ENCODE data around the gene SNN. TPM values are rescaled to one million over a fixed set of nuclear protein-coding genes. Genes with fewer than 3 reads are reported as not detected.

SNN gene
- polyA plus RNA-seq, 1 donor from 2014 or later: 176 TPM

GRCh38 chr16:11620243-11621003 is 47.8 kb upstream of the SNN start:
- no peaks in the 10 kb centered on the region for H3K9me3 ChIP-seq (ENCODE audit: low read length)
- no peaks in the 10 kb centered on the region for H3K9me2 ChIP-seq (ENCODE audit: insufficient read depth, low read length)
- H3K27ac ChIP-seq (ENCODE audit: low read length): no peak overlapping the region
- no peaks in the 10 kb centered on the region for H3K27me3 ChIP-seq (ENCODE audit: insufficient read depth, low read depth, low read length)
- no peaks in the 10 kb centered on the region for H4K20me1 ChIP-seq (ENCODE audit: insufficient read depth)
- H3K36me3 ChIP-seq (ENCODE audit: insufficient read depth, low read length): no peaks in the 10 kb centered on the region
- H3K79me2 ChIP-seq (replicated peaks; ENCODE audit: insufficient read depth, low read length): no peaks in the 10 kb centered on the region
- H2AFZ ChIP-seq (ENCODE audit: low read depth, low read length): no peak overlapping the region
- TF ChIP-seq POLR2AphosphoS5 (IDR thresholded peaks at IDR 0.05) (no peak), SMC3 (conservative IDR thresholded peaks at IDR 0.05; ENCODE audit: poor library complexity) (no peak), MXI1 (conservative IDR thresholded peaks at IDR 0.05; ENCODE audit: poor library complexity, severe bottlenecking) (no peak), EZH2 (IDR thresholded peaks at IDR 0.05; ENCODE audit: borderline replicate concordance, insufficient read depth, low read length, poor library complexity, severe bottlenecking) (no peak), CTCF (IDR thresholded peaks at IDR 0.05; ENCODE audit: poor library complexity, severe bottlenecking) (no peak), REST (IDR thresholded peaks at IDR 0.05; ENCODE audit: borderline replicate concordance) (no peak), TAF1 (IDR thresholded peaks at IDR 0.05; ENCODE audit: low read depth) (no peak), EP300 (conservative IDR thresholded peaks at IDR 0.05; ENCODE audit: poor library complexity, severe bottlenecking) (no peak), RAD21 (conservative IDR thresholded peaks at IDR 0.05) (no peak)
- no peak overlapping the region for H3K9ac ChIP-seq (ENCODE audit: low read length)
- no peaks in the 10 kb centered on the region for H3F3A ChIP-seq (ENCODE audit: insufficient read depth, low read length, poor library complexity, severe bottlenecking)
- no peak overlapping the region for H3K4me2 ChIP-seq (ENCODE audit: low read length)
- no peak overlapping the region for H3K4me3 ChIP-seq (ENCODE audit: low read length)

GRCh38 chr16:11621539-11621919 is 46.7 kb upstream of the SNN start:
- H2AFZ ChIP-seq (ENCODE audit: low read depth, low read length): no peak overlapping the region
- no peaks in the 10 kb centered on the region for H3K9me2 ChIP-seq (ENCODE audit: insufficient read depth, low read length)
- H3K4me3 ChIP-seq (ENCODE audit: low read length): no peak overlapping the region
- H3K36me3 ChIP-seq (ENCODE audit: insufficient read depth, low read length): no peaks in the 10 kb centered on the region
- H4K20me1 ChIP-seq (ENCODE audit: insufficient read depth): no peaks in the 10 kb centered on the region
- H3K9me3 ChIP-seq (ENCODE audit: low read length): no peaks in the 10 kb centered on the region
- no peaks in the 10 kb centered on the region for H3F3A ChIP-seq (ENCODE audit: insufficient read depth, low read length, poor library complexity, severe bottlenecking)
- no peak overlapping the region for H3K27ac ChIP-seq (ENCODE audit: low read length)
- TF ChIP-seq RAD21 (conservative IDR thresholded peaks at IDR 0.05) (no peak), MXI1 (conservative IDR thresholded peaks at IDR 0.05; ENCODE audit: poor library complexity, severe bottlenecking) (no peak), EP300 (conservative IDR thresholded peaks at IDR 0.05; ENCODE audit: poor library complexity, severe bottlenecking) (no peak), CTCF (IDR thresholded peaks at IDR 0.05; ENCODE audit: poor library complexity, severe bottlenecking) (no peak), POLR2AphosphoS5 (IDR thresholded peaks at IDR 0.05) (no peak), SMC3 (conservative IDR thresholded peaks at IDR 0.05; ENCODE audit: poor library complexity) (no peak), REST (IDR thresholded peaks at IDR 0.05; ENCODE audit: borderline replicate concordance) (no peak), TAF1 (IDR thresholded peaks at IDR 0.05; ENCODE audit: low read depth) (no peak), EZH2 (IDR thresholded peaks at IDR 0.05; ENCODE audit: borderline replicate concordance, insufficient read depth, low read length, poor library complexity, severe bottlenecking) (no peak)
- H3K9ac ChIP-seq (ENCODE audit: low read length): no peak overlapping the region
- no peak overlapping the region for H3K4me2 ChIP-seq (ENCODE audit: low read length)
- no peaks in the 10 kb centered on the region for H3K27me3 ChIP-seq (ENCODE audit: insufficient read depth, low read depth, low read length)
- H3K79me2 ChIP-seq (replicated peaks; ENCODE audit: insufficient read depth, low read length): no peaks in the 10 kb centered on the region

Data from neural cell (in vitro differentiated cells).